Activated CD4-positive, alpha-beta T cell treated with anti-CD3 and anti-CD28 coated beads, Interleukin-2, amount 50 U/mL, for 48 hours (primary cell): ENCODE data around the gene HSD17B11.
A peak's percentile ranks its signal among the peaks of the same experiment; 100 is the strongest.
"Not testable (repeated sequence)": the region's sequence is repeated elsewhere in the genome, so short reads cannot be mapped to it uniquely, and the experiment has no call there.

Experiments used
- DNase-seq, 2 experiments: peaks; one replicate each; pipeline ENCODE4 v3.0.0-alpha.2; 2020

HSD17B11 gene

DNA sequence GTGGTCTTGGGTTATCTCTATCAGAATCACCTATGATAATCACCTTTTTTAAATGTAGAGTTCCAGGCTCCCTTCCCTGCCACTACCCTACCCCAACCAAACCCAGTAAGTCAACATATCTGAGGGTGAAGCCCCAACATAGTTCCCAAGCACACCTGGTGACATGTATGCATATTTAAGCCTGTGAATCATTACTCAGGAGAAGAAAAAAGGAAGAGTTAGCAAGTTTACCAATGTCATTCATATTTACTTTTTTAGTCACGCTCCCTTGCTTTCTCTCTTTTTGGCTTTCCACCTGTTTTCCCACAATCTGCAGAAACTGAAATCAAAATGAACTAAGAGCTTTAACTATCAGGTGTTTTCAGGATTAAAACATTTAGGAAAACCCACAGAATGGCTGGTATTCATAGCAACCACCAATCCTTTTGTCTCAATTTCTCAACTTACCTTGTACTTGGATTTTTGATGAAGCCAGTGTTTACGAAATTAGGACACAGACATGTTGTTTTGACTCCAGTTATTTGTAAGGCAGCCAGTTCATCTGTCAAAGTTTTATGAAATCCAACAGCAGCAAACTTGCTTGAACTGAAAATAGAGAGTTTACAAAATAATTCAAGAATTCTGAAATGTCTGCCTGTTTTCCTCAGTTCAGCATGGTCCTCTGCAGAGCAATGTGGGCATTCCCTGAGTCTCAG, 34.0 kb downstream of the HSD17B11 start:
- DNase-seq, result no peak

DNA sequence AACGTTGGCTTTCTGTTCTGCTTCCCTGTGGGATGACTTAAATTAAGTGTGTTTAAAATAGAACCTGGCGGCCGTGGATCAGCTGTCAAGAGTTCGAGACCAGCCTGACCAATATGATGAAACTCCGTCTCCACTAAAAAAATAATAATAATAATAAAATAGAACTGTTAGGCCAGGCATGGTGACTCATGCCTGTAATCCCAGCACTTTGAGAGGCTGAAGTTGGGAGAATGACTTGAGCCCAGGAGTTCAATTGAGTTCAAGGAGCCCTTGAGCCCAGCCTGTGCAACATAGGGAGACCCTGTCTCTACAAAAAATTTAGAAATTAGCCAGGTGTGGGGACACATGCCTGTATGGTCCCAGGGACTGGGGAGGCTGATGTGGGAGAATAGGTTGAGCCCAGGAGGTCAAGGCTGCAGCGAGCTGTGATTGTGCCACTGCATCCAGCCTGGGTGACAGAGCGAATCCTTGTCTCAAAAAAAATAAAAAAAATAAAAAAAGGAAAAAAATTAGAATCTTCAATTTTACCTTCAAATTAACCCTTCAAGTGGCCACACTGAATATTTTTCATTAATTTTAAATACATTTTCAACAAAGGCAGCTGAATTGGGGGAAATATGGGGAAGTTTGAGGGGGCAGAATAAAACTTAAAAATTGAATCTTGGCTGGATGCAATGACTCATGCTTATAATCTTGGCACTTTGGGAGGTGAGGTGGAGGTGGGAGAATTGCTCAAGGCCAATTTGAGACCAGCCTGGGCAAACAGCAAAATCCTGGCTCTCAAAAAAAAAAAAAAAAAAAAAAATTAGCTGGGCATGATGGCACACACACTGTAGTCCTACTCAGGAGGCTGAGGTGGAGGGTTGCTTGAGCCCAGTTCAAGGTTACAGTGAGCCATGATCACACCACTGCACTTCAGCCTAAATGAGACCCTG, 36.6 kb downstream of the HSD17B11 start:
- no peak for DNase-seq

DNA sequence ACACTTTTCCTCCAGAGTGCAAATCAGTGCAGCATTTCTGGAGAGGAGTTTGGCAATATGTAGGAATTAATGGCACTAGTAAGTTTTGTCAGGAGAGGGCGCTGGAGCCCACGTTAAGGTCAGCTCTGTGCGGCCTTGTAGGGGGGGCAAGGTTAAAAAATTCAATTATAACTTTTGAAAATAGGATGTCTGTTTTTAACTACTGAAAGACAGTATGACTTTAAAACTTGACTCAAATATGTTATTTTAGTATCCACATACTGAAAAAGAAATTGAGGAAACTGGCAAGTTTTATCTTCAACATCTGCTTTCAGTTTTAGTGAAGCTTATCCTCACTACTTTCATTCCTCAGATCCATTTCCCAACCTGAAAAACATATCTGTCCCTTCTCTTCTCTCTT, 37.4 kb downstream of the HSD17B11 start:
- peak; percentile 4 to 29 for DNase-seq

DNA sequence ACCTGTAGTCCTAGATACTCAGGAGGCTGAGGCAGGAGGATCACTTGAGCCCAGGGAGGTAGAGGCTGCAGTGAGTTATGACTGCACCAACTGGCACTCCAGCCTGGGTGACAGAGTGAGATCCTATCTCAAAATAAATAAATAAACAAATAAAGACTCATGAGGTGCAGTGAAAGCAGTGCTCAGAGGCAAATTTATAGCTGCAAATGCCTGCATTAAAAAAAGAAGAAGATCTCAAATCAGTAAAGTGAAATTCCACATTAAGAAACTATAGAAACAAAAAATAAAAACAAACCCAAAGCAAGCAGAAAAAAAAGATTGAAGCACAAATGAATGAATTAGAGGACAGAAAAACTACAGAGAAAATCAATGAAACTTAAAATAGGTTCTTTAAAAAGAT, 45.8 kb downstream of the HSD17B11 start:
- no peak for DNase-seq

DNA sequence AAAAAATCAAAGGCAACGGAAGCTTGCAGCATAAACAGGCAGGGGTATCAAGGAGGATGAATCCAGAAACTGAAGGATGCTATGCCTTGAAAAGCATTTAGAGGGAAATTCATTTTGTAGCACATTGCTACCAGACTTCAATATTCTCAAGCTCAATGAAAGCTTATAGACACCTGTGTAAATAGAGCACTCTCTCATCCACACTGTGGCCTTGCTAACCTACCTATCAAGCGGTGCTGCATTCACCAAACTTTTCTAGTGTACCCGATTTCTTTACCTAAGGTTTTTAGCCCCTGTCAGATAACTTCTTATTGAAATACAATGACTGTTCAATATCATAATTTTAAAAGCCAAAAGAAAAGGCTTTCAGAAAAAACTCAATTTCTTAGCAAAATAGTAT, 48.1 kb downstream of the HSD17B11 start:
- no peak for DNase-seq

DNA sequence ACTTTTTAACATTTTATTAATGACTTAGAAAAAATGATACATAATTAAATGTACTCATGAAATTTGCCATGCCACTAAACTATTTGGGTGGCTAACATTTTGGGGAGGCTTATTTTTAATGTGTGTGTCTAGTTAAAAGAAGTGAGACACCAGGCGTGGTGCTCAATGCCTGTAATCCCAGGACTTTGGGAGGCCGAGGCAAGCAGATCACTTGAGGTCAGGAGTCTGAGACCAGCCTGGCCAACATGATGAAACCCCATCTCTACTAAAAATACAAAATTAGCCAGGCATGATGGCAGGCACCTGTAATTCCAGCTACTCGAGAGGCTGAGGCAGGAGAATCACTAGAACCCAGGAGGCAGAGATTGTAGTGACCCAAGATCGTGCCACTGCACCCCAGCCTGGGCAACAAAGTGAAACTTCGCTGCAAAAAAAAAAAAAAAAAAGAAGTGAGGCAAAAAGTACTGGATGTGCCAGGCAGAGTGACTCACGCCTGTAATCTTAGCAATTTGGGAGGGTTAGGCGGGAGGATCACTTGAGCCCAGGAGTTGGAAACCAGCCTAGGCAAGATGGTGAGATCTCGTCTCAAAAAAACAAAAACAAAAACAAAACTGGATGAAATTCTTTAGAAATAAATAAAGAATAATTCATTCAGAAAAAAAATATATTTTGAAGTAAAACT, 48.9 kb downstream of the HSD17B11 start:
- DNase-seq, result not testable (repeated sequence)

DNA sequence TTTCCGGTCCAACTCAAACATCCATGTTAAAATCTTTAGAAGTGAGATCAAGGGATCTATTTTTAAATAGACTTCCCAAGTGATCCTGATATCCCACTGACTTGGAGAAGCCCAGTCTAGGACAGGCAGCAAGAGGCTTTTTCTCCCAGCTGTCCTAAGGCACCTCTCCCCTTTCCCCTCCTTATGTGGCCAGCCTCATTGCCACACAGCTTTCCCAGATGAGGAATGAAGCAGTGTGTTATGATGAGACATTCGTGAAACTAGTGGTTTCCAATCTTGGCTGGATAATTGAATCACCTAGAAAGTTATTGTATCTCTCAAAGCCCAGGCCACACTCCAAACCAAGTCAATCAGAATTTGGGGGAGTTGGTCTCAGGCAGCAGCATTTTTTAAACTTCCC, 51.5 kb downstream of the HSD17B11 start:
- DNase-seq, result no peak

DNA sequence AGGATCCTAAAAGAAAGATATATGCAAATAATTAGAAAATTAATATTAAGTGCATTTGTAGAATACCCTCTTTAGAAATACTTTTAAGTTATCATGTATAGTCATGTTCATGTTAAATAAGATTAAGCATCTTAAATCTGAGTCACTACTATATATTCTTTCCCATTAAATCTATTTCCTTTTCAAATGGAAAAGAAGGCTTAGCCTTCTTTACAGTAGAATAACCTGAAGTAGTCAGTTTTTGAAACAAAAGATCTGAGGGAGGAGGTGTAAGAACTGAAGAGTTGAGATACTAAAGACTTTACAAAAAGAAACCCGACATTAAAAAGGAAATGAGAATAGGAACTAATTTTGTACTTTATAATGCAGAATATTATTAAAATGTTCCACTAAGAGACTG, 53.6 kb downstream of the HSD17B11 start:
- DNase-seq, result no peak

DNA sequence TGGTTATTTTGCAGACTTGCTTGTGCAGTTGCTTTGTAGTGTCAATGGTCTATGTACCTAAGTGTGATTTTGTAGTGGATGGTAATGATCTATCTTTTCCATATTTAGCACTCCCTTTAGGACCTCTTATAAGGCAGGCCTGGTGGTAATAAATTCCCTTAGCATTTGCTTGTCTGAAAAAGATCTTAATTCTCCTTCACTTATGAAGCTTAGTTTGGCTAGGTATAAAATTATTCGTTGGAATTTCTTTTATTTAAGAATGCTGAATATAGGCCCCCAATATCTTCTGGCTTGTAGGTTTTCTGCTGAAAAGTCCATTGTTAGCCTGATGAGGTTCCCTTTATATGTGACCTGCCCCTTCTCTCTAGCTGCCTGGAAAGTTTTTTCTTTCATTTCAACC, 57.7 kb downstream of the HSD17B11 start:
- no peak for DNase-seq

DNA sequence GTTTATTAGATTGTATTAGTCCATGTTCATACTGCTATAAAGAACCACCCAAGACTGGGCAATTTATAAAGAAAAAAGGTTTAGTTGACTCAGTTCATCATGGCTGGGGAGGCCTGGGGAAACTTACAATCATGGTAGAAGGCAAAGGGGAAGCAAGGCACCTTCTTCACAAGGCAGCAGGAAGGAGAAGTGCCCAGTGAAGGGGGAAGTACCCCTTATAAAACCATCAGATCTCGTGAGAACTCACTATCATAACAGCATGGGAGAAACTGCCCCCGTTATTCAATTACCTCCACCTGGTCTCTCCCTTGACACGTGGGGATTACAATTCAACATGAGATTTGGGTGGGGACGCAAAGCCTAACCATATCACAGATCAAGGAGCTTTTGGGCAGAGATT, 60.2 kb downstream of the HSD17B11 start:
- no peak for DNase-seq

DNA sequence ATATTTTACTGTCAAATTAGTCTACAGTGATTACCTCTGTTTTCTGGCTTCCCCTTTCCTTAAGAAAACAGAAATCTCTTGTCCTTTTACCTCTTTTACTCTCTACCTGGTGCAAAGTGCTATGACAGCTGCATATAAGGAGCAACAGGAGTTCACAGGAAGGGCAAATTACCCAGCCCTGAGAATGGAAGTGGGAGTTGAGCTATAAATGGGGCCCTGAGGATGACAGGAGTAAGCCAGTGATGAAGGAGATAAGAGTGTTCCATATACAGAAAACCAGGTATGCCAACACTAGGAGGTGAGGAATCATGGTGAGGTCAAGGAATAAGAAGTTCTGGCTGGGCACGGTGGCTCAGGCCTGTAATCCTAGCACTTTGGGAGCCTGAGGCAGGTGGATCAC, 63.9 kb downstream of the HSD17B11 start:
- DNase-seq, result no peak

DNA sequence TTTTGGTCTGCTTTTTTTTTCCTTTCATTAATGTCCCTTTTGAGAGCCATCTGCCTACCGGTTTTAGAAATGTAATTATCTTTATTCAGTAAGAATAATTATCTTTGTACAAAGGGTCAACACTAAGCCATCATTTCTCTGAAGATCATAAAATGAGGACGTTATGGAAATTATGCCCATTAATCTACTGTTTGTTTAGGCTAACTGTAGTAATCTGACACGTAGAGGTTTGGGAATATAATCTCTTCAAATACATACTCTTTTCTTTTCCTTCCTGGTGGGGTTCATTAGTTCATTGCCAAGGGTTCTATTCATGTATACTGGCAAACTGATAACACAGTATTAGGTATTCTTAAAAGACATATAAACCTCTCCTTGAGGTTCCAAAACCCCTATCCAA, 64.5 kb downstream of the HSD17B11 start:
- DNase-seq, result no peak

DNA sequence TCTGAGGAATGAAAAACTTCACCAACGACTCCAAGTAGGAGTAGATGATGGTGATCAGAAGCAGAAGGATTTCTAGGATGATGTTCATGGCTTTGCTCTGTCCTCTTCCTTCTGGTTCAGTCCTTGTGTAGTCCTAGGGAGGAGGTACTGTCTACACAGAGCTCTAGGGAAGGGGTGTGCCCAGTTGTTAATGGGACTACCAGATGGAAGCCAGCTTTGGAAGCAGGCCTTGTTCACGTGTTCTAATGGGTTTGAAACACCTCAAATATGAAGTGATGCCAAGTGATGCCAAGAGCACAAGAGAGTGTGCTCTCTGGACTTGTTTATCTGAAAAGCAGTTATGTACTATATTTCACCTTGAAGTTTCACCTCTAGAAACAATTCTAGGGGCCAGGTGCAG, 68.2 kb downstream of the HSD17B11 start, which contains the start of gene HSD17B13:
TSS of gene HSD17B13 (minus strand) at position 129 of the 400 bp plus-strand sequence. CDS start at position 88, 41 bp downstream.
- no peak for DNase-seq

DNA sequence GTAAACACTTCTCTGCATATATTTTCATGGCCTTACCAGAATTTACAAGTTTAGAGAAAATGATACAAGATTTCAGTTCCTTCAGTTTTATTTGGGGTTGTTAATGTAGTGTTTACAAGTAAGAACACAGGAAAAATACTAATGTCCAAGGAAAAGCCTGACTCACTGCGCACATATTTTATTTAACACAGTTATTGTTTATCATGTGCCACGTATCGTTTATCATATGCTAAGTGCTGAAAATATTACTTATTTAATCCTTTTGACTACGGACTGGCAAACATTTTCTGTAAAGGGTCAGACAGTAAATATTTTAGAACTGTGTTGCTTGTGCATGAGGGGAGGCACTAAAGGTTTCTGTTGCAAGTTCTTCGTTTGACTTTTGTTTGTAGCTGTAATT, 69.1 kb downstream of the HSD17B11 start:
- DNase-seq, result no peak

DNA sequence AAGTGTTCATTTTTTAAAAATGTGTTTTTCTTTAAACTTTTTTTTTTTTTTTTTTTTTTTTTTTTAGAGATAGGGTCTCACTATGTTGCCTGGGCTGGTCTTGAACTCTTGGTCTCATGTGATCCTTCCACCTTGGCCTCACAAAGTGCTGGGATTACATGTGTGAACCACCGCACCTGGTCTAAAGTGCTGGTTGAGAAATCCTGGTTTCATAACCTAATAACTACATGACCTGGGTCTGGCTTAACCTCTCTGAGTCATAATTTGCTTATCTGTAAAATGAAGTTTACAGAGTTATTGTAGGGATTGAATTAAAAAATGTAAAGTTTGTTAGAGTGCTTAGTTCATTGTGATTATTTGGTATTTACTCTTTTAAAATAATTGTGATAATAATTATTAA, 73.5 kb downstream of the HSD17B11 start:
- DNase-seq, result no peak

DNA sequence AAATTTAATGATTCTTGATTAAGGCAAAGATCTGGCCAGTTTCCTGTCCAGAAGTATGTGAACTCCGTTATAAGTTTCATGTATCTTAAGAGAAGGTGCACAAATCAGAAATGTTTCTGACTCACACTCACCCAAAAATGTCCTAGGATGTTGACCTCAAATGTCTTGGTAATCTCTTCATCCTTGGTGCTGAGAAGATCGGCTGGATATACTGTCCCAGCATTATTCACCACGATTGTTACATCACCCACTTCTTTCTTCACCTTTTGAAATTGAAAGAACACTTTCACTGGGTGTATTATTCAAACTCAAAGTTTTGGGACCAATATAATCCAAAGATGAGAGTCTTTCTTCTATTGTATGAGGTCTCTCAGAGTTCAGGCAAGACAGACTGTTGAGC, 74.0 kb downstream of the HSD17B11 start:
- DNase-seq, result no peak

DNA sequence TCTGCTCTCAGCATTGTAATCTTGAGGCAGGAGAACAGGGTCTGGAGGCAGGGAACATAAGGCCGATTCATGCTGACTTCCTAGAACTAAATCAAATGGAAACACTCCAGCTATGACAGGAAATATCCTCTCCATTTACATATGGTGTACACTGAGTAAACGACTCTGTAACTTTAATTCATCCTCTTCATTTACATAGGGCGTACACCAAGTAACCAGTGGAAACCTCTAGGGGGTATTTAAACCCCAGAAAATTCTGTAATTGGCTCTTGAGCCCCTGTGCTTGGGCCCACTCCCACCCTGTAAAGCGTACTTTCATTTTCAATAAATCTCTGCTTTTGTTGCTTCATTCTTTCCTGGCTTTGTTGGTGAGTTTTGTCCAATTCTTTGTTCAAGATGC, 76.0 kb downstream of the HSD17B11 start:
- DNase-seq, result not testable (repeated sequence)

DNA sequence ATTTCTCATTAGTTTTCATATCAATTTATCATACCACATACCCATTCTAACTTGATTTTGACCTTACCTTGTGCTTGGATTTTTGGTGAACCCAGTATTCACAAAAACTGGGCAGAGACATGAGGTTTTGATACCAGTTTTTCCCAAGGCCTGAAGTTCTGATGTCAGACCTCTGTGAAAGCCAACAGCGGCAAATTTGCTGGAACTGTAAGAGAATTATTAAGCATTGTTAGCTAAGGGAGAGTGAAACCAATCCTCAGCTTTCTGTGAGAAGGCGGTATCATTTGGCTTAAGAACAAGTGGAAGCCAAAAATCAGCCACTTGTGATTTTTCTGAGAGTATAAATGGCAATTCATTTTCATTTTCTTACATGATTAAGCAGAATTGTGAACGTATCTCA, 77.2 kb downstream of the HSD17B11 start:
- DNase-seq, result no peak

DNA sequence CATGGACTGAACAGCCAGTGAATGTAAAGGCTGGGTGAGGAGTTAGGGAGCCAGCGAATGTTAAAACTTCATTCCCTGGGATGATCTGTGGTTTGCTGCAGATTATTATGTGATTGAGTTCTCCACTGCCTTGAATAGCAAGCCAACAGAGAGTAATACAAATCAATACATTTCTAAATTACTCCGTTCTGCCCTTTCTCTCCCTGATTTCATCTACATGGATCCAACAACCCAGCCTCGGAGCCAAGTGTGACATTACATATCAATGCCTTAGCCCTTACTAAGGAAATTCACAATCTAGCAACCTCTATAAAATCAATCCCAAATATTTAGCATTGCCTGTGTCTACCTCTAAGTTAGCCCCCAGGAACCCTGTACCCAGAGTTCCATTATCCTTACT, 79.3 kb downstream of the HSD17B11 start:
- DNase-seq, result no peak

DNA sequence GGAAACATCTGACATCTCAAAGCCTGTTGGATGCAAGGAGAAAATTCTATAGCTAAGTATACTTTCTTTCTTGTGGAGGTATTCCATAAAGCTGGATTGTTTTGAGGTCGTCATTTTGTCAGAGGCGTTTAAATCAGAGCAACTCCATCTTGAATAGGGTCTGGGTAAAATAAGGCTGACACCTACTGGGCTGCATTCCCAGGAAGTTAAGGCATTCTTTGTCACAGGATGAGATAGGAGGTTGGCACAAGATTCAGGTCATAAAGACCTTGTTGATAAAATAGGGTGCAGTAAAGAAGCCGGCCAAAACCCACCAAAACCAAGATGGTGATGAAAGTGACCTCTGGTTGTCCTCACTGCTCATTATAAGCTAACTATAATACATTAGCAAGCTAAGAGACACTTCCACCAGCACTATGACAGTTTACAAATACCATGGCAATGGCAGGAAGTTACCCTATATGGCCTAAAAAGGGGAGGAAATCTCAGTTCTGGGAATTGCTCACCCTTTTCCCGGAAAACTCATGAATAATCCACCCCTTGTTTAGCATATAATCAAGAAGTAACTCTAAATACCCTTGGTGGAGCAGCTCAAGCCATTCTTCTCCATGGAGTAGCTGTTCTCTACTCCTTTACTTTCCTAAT, 80.2 kb downstream of the HSD17B11 start:
- no peak for DNase-seq

DNA sequence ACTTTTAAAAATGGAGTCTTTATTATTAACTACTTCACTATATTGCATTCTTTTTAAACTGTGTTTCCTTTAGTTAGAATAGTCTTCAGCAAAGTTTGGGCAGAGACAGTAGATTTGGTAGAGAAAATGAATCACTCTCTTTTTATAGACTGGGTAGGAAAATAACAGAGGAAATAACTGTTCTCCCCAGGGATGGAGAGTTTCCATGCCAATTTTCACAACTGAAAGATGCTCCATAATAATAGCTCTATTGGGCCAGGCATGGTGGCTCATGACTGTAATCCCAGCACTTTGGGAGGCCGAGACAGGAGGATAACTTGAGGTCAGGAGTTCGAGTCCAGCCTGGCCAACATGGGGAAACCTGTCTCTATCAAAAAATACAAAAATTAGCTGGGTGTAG, 81.4 kb downstream of the HSD17B11 start:
- no peak for DNase-seq

DNA sequence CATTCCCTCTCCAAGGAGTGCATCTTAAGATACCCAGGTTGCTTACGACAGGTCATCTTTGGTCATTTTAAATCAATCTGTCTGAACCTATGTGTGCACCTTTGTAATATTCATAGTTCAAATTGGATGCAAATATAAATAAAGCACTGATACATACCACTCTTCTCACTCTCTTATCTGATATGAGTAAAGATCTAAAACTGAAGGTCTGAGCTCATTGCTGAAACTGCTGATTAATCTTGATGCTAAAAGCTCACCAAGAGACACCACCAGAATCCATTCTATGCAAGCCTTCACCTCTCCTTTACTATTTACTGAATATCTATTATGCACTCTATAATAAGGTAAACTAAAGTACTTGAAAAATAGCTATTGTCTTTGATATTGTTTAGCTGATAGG, 84.9 kb downstream of the HSD17B11 start:
- no peak for DNase-seq

DNA sequence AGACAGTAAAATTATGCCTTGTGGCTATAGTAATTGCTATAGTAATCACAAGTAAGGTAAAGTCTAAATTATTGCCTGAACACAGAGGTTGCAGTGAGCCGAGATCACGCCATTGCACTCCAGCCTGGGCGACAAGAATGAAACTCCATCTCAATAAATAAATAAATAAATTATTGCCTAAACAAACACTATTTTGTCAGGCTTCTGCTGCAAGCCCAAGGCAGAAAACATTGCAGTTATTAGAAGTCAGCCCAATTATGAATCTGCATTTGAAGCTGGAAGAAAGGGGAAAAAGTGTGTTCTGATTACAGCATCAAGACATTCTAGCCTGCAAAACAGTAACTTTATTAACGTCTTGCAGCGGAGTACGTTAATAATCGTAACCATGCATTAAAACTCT, 85.4 kb downstream of the HSD17B11 start:
- no peak for DNase-seq
